Measurements from ENCODE around the gene CLCN4. TPM values are rescaled to one million over a fixed set of nuclear protein-coding genes. Genes with fewer than 3 reads are reported as not detected.

The CLCN4 gene
- total RNA-seq, 4 donors from 2014 or later: 72.5 to 307 (median 84.4) TPM

DNA sequence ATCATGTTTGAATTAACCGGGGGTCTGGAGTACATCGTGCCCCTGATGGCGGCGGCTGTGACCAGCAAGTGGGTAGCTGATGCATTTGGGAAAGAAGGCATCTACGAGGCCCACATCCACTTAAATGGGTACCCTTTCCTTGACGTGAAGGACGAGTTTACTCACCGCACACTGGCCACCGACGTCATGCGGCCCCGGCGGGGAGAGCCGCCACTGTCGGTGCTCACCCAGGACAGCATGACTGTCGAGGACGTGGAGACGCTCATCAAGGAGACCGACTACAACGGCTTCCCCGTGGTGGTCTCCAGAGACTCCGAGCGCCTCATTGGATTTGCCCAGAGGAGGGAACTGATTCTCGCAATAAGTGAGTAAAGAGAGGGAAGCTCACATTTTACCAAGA lies 56.9 kb downstream of the CLCN4 start:
- no peak for TF ChIP-seq POLR2A (IDR thresholded peaks at IDR 0.05)
- TF ChIP-seq, protein P1, sequence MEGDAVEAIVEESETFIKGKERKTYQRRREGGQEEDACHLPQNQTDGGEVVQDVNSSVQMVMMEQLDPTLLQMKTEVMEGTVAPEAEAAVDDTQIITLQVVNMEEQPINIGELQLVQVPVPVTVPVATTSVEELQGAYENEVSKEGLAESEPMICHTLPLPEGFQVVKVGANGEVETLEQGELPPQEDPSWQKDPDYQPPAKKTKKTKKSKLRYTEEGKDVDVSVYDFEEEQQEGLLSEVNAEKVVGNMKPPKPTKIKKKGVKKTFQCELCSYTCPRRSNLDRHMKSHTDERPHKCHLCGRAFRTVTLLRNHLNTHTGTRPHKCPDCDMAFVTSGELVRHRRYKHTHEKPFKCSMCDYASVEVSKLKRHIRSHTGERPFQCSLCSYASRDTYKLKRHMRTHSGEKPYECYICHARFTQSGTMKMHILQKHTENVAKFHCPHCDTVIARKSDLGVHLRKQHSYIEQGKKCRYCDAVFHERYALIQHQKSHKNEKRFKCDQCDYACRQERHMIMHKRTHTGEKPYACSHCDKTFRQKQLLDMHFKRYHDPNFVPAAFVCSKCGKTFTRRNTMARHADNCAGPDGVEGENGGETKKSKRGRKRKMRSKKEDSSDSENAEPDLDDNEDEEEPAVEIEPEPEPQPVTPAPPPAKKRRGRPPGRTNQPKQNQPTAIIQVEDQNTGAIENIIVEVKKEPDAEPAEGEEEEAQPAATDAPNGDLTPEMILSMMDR (IDR thresholded peaks at IDR 0.05 in 4 of 5, conservative IDR thresholded peaks at IDR 0.05 in 1 of 5): no peak
- no peaks in the 10 kb centered on the region for H3K9me3 ChIP-seq
- DNase-seq: no peak
- H3K4me1 ChIP-seq: no peaks in the 10 kb centered on the region
- in situ Hi-C loops (cut with MboI; ENCODE audit: low sequenced_read_pairs in 4 of 4): no loop called here
- ATAC-seq: no peak
- no peaks in the 10 kb centered on the region for H3K27me3 ChIP-seq
- H3K36me3 ChIP-seq: peaks cover 0 to 9% of the 10 kb centered on the region in 2 donors
- intact Hi-C loops (cut with DNase I; ENCODE audit: low total_unique reads): no loop called here
- H3K4me3 ChIP-seq: no peak overlapping the region
- no peak overlapping the region for H3K27ac ChIP-seq

DNA sequence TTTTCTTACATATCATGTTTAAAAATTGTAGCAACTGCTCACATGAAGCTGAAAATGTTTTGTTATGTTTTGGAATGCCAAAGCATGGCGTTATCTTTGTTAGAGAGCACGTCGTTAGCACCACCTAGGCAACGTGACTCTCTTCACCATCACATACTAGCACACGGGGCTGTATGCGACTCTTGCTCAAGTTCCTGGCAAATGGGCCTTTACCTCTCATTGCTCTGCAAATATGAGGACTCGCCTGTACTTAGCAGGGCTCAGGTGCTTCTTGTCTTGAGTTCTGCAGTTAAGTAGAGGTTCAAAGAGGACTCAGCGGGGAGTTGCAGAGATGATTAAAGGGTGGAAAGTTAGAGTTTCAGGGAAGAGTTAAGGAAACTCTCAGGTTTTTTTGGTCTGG lies 59.4 kb downstream of the CLCN4 start:
- Histone ChIP-seq H3K27me3 (no peaks in the 10 kb centered on the region), H3K4me1 (no peaks in the 10 kb centered on the region), H3K9me3 (no peaks in the 10 kb centered on the region), H3K27ac (no peak overlapping the region), H3K36me3 (peaks cover 0 to 15% of the 10 kb centered on the region in 2 donors), H3K4me3 (no peak overlapping the region)
- ATAC-seq (no peak), DNase-seq (no peak)
- in situ Hi-C loops (cut with MboI; ENCODE audit: low sequenced_read_pairs in 4 of 4): no loop called here
- TF ChIP-seq, protein P1 (IDR thresholded peaks at IDR 0.05 in 4 of 5, conservative IDR thresholded peaks at IDR 0.05 in 1 of 5): no peak
- intact Hi-C loops (cut with DNase I; ENCODE audit: low total_unique reads): no loop called here

DNA sequence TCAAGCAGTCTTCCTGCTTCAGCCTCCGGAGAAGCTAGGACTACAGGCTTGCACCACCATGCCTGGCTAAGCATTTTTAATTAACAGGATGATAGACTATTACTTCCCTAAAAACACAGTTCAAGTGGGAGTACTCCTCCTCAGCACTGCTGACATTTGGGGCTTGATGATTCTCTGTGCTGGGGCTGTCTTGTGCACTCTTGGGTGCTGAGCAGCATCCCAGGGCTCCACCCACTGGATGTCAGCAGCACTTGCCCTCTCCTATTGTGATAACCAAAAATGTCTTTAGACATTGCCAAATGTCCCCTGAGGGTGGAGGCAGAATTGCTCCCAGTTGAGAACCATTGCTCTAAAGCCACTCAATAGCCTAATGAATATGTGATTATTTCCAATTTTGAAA lies 60.4 kb downstream of the CLCN4 start:
- Histone ChIP-seq H3K9me3 (no peaks in the 10 kb centered on the region), H3K36me3 (peaks cover 0 to 13% of the 10 kb centered on the region in 2 donors), H3K27ac (no peak overlapping the region), H3K4me3 (no peak overlapping the region), H3K4me1 (no peaks in the 10 kb centered on the region), H3K27me3 (no peaks in the 10 kb centered on the region)
- no peak for TF ChIP-seq POLR2A (IDR thresholded peaks at IDR 0.05)
- TF ChIP-seq, protein P1 (IDR thresholded peaks at IDR 0.05 in 4 of 5, conservative IDR thresholded peaks at IDR 0.05 in 1 of 5): no peak
- no peak for ATAC-seq
- in situ Hi-C loops (cut with MboI; ENCODE audit: low sequenced_read_pairs in 4 of 4) (no loop called here), intact Hi-C loops (cut with DNase I; ENCODE audit: low total_unique reads) (no loop called here)
- DNase-seq: no peak

DNA sequence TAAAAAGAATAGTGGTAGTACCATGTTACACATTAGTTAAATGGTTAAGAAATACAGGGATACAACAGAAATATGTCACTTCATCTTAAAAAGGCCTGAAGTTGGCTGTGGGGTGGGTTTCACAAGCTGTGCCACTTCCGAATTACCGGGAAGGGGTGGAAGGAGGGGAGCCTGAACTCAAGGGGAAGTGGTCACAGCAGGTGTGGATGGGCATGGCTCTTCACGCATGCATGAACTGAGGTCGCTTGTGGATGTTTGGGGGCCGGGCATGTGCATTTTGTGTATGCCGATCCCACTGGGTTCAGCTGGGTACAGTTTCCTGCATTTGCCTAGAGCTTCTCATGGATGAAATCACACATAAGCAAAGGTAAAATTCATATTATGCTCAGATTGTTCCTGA lies 64.9 kb downstream of the CLCN4 start:
- no peak for DNase-seq
- in situ Hi-C loops (cut with MboI; ENCODE audit: low sequenced_read_pairs in 4 of 4) (no loop called here), intact Hi-C loops (cut with DNase I; ENCODE audit: low total_unique reads) (no loop called here)
- Histone ChIP-seq H3K9me3 (no peaks in the 10 kb centered on the region), H3K4me1 (no peaks in the 10 kb centered on the region), H3K36me3 (peaks cover 0 to 6% of the 10 kb centered on the region in 2 donors), H3K27ac (no peak overlapping the region), H3K27me3 (no peaks in the 10 kb centered on the region), H3K4me3 (no peak overlapping the region)
- TF ChIP-seq, protein P1 (IDR thresholded peaks at IDR 0.05 in 4 of 5, conservative IDR thresholded peaks at IDR 0.05 in 1 of 5): no peak
- no peak for TF ChIP-seq POLR2A (IDR thresholded peaks at IDR 0.05)
- no peak for ATAC-seq

DNA sequence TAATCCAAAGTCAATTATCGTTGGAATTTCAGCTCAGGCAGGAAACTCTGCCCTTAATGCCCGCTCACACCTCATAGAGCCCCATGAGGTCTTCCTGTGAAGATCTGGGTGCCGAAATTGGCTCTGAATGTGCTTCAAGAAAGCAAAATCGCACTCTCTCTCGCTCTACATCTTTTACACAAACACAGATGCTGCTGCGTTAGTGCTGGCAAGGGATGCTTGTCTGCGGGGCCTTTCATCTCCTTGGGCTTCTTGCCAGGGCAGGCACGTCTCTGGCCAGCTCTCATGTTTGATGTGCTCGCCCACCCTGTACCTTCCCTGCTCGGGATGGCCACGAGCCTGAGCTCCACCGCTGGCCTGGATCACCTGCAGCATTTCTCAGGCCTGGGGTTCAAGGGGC lies 66.5 kb downstream of the CLCN4 start:
- intact Hi-C loops (cut with DNase I; ENCODE audit: low total_unique reads): no loop called here
- no peak overlapping the region for H3K4me3 ChIP-seq
- TF ChIP-seq, protein P1 (IDR thresholded peaks at IDR 0.05 in 4 of 5, conservative IDR thresholded peaks at IDR 0.05 in 1 of 5): no peak
- no peak for TF ChIP-seq POLR2A (IDR thresholded peaks at IDR 0.05)
- H3K36me3 ChIP-seq: peaks cover 0 to 6% of the 10 kb centered on the region in 2 donors
- in situ Hi-C loops (cut with MboI; ENCODE audit: low sequenced_read_pairs in 4 of 4): no loop called here
- H3K9me3 ChIP-seq: no peaks in the 10 kb centered on the region
- H3K4me1 ChIP-seq: no peaks in the 10 kb centered on the region
- DNase-seq (no peak), ATAC-seq (no peak)
- H3K27ac ChIP-seq: no peak overlapping the region
- no peaks in the 10 kb centered on the region for H3K27me3 ChIP-seq
